ENCODE measurements around the gene UBE2Z.

DNA sequence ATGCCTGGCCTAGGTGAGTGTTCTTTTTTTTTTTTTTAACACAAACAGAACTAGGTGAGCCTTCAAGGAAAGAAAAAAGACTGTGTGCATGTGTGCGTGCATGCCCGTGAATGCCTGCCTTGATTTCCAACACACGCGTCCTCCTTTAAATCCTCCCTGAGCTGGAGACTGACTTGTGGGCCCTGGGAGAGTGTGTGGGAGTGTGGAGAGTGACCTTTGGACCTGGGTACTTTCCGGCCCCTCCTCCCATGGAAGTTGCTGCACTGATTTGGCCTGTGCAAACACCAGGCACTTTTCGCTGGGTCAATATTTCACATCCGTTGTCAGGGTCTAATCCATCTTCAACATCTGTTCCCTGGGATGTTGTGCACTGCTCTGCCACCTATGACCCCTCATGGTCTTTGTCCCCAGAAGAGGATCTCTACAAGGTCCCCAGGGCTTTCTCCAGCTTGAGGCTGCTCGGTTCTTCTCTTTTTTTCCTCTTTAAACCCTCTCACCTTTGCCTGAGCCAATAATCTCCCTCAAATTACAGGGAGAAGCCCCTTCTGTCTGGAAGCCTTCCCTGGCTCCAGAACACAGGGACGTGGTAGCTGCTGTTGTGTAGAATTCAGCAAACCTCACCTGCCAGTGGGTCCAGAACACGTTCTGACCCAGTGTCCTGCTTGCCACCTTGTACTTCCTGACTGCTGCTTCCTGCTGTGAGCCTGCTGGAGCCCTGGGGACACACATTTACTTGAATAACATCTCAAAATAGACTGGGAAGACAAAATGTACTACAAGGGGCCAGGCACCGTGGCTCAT is 36.5 kb upstream of the UBE2Z start:
- TF ChIP-seq, protein P1, sequence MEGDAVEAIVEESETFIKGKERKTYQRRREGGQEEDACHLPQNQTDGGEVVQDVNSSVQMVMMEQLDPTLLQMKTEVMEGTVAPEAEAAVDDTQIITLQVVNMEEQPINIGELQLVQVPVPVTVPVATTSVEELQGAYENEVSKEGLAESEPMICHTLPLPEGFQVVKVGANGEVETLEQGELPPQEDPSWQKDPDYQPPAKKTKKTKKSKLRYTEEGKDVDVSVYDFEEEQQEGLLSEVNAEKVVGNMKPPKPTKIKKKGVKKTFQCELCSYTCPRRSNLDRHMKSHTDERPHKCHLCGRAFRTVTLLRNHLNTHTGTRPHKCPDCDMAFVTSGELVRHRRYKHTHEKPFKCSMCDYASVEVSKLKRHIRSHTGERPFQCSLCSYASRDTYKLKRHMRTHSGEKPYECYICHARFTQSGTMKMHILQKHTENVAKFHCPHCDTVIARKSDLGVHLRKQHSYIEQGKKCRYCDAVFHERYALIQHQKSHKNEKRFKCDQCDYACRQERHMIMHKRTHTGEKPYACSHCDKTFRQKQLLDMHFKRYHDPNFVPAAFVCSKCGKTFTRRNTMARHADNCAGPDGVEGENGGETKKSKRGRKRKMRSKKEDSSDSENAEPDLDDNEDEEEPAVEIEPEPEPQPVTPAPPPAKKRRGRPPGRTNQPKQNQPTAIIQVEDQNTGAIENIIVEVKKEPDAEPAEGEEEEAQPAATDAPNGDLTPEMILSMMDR (conservative IDR thresholded peaks at IDR 0.05; ENCODE audit: low read length), result no peak
- TF ChIP-seq EZH2phosphoT487 (IDR thresholded peaks at IDR 0.05; ENCODE audit: borderline replicate concordance, low read depth, low read length), result no peak
